GM19240 (cell line): ENCODE results near the gene KIAA0040.

Experiments
- DNase-seq: peaks from one replicate; pipeline ENCODE4 v3.0.0; 2011; ENCODE audit warnings: low spot score; ENCODE audit not compliant: insufficient read length

The KIAA0040 gene

DNA sequence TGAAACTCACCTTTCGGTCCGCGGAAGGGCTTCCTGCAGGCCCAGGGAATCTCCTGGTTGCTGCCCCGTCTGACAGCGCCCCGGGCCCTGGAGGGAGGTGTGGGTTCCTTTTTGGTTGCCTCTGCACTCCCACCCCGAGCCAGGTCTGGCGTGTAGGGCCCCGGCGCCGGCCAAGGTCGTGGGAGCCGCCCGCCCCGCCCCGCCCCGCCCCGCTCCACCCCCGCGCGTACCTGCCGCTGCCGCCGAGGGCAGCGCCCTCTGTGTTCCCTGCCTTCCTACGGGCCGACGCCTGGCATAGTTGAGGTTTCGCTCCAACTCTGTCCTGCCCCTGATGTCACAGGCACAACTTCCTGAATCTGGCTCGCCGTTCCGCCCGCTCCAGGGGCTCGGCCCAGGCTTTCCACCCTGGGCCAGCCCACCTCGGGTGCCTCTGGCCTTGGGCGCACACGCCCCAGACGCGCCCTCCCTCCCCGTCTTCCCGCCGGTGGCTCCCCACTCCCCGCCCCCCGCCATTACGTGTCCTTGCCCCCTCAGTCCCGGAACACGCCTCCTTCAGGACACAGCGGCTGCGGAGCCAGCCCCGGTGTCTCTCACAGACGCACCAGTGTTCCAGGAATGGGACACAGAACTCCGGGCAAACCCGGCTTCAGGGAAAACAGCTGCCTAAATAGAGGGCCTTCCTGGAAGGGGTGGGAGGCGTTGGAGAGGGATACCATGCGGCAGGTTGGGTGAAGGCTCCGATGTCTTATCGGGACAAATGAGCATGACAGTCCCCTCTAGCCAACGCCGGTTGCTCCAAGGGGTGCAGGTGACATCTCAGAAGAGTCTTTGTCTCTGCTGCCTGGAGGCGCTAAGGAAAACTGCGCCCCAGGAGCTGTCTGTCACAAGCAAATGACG is at the start of gene KIAA0040:
KIAA0040 (minus strand) TSS at position 147 of the 897 bp plus-strand sequence. CDS start 31,763 bp downstream, outside the sequence.
- peak; percentile 35 for DNase-seq

- no peak for DNase-seq
These were observed 44.8 kb upstream of the KIAA0040 start for GRCh38 chr1:175237389-175237788.

- no peak for DNase-seq
These were observed 42.1 kb upstream of the KIAA0040 start for GRCh38 chr1:175234639-175235038.

- DNase-seq, result no peak
These were observed 39.8 kb upstream of the KIAA0040 start for GRCh38 chr1:175232335-175232734.

DNA sequence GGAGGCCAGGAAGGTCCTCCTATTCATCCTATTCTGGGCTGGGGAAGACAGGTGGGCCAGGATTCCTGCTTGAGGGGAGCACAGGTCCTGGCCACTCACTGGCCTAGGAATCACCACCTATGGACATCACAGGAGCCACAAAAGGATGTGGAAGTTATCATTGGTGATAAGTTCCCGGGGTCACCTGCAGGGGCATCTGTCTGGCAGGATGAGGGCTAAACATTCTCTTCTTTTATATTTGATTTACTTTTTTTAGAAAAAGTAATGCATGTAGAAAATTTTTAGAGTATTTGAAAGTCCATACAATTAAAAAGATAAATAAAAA is 33.2 kb upstream of the KIAA0040 start:
- DNase-seq, result no peak

- DNase-seq, result no peak
These were observed 29.8 kb upstream of the KIAA0040 start for GRCh38 chr1:175222296-175222938.

DNA sequence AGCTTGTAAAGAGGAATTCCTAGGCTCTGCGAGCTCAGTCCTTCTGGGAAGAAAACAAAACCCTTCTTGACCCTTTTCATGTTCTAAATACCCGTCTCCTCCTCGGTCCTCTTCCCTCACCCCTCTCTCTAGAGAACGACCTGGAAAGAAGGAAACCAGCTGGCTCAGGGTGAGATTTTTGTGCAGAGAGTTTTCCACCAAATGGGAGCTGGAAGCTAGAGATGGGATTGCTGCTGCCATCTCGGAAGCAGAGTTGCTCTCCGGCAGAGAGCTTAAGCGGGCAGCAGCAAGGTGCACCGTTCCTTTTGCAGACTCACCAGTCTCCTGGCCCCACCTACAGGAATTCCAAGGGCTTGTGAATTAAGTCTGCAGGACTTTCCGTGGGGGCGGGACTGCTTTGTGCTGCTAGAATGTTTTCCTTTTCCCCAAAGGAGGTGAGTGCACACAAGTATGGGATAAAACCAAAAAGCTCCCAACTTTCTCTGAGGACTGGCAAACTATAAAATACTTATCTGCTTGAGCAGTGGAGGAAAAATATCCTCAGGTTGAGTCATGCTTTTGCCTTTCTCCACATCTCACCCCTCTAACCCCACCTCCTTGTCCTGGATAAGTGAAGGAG is 29.1 kb upstream of the KIAA0040 start:
- no peak for DNase-seq

DNA sequence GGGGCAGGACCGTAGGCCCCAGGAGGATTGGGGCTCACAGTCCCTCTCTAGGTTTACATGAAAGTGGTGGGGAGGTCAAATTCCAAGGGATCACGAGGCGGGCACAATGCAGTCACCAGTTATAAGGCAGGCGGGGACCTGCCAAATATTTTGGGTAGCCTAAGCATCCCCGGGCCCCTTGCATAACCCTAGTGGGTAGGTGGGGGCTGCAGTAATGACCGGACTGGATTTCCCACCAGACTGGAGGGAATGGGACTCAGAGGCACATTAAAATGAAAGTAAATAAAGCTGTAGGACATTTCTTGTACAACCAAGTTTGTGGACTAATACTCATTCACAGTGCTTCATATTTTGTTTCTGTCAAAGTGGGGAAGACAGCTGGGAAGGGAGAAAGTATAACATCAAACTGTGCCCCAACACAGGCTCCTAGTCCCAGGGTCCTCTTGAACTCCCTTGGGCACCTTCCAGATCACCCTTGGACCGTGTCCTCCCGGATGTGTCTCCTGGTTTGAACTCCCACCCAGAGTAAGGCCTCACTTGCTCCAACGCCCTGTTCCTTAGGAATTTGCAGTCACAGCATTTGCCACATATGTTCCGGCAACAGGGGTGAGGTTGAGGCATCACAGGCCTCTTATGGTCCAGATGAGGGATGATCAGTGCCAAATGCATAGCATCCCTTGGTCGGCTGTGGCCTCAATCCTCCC is 28.4 kb upstream of the KIAA0040 start:
- no peak for DNase-seq

GRCh38 chr1:175219774-175220173 is 27.2 kb upstream of the KIAA0040 start:
- DNase-seq, result no peak

DNA sequence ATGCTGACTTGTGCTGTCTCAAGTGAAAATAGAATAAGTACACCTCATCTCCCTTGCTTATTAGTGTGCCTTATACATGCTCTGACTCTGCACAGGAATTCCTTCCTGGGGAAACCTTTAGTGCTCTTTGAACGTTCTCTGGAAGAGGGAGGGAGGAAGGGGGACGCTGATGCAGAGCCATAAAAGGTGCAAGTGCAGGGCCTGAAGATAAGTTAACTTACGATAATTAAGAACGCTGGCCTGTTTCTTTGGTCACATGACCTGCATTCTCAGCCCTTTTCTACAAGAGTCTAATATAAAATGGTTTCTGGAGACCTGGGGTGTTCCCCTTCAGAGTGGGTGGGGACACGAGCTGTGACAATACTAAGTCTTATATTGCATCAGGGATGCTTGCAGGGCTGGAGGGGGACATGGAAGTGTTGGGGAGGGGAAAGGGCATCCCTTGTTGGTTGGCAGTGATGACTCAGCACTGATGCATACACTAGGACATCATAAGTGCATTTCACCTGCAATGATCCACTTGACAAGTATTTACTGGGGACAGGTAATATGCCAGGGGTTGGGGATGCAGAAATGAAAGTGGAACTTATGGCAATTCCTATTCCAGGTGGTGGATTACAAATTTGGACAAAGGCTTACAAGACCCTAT is 26.3 kb upstream of the KIAA0040 start:
- DNase-seq, result no peak

- DNase-seq, result no peak
These were observed 25.4 kb upstream of the KIAA0040 start for GRCh38 chr1:175217721-175218531.

- no peak for DNase-seq
These were observed 23.9 kb upstream of the KIAA0040 start for GRCh38 chr1:175216444-175216843.

GRCh38 chr1:175211656-175212055 is 19.1 kb upstream of the KIAA0040 start:
- DNase-seq, result no peak

GRCh38 chr1:175210744-175211143 is 18.2 kb upstream of the KIAA0040 start:
- no peak for DNase-seq

GRCh38 chr1:175209493-175209921 is 16.9 kb upstream of the KIAA0040 start:
- DNase-seq, result no peak

DNA sequence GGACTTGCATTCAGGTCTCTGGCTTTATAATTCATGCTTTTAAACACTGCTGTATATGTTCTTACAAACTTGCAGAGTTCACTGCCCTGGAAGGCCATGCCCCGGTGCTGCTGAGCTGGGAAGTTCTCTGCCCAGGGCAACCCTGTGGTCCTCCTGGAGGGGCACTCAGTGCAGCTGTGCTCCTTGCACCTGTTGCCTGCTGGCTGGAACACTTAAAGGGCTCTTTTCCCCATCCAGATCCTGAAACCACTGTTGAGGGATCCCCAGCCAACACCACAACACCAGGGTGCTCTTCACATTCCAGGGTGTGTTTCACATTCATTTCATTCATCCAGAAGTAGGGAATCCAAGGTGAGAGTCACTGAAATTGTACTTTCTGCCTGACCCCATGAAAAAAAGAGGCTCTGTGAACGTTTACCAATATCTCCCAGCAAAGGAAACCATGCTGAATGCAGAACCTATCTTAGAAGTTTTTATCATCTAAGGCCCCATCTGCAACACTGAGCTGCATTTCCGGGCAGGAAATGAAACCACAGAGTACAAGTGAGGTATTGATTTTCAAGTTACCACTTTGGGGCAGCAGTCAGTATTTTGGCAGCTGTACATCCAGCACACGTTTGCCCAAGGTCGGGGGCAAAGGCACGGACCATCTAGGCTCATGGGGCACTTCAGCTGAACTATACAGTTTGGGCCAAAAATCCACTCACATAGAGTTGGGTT is 16.4 kb upstream of the KIAA0040 start:
- no peak for DNase-seq

DNA sequence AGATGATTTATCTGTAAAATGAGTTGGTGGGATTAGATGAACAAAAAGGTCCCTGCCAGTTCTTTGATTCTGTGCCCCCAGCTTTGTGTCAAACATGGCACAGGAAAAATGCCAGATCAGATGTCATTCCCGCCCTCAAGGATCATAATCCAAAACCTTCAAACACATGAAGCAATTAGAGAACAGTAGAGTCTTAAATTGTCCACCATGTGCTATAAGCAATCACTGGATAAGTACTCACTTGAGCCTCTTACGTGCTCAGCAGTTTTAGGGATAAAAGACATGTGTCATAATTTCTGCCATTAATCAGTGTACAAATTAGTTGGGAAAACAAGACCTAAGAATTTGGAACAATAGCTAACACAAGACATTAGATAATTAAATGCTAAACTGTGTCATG is 15.4 kb upstream of the KIAA0040 start:
- no peak for DNase-seq

DNA sequence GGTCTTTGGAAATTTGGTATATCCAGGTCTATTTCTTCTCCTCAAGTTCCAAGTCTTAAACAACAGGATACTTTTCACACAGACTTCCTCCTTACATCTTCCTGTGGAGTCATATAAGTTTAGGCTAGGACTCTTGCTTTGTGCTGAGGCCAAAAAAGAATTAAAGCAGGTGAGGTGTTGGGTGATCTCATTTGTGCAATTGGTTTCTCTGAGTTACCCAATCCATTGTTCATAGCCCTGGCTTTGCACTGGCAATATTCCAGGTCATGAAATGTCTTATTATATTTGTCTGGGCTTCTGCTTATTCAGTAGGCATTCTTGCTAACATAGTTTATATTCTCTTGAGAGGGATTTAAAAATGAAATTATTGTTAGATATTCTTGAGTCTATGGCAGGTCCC is 14.1 kb upstream of the KIAA0040 start:
- DNase-seq, result no peak

GRCh38 chr1:175204330-175204729 is 11.8 kb upstream of the KIAA0040 start:
- no peak for DNase-seq

- DNase-seq, result no peak
These were observed 11.0 kb upstream of the KIAA0040 start for GRCh38 chr1:175203570-175204068.
